A673 (cell line): Measurements from ENCODE around the gene RTN4. TPM values are rescaled to one million over a fixed set of nuclear protein-coding genes. Genes with fewer than 3 reads are reported as not detected.
"Not testable (repeated sequence)": the region's sequence is repeated elsewhere in the genome, so short reads cannot be mapped to it uniquely, and the experiment has no call there.

Experiments
- BruUV-seq: library from RNA; stranded (reverse); fragments of 400-500 nt; replicated peaks from 2 replicates; lab custom pipeline; 2021; lab: Mats Ljungman, UMichigan
- CTCF ChIA-PET: fragments of 300-600 bp; sonication (Branson Sonifier 250); formaldehyde crosslinking; loops from one replicate; lab custom pipeline; 2022; ENCODE audit warnings: antibody characterized with exemption; lab: Charles Lee
- POLR2A ChIA-PET: fragments of 300-600 bp; sonication (Branson Sonifier 250); formaldehyde crosslinking; loops from one replicate; lab custom pipeline; 2022; ENCODE audit warnings: antibody characterized with exemption; ENCODE audit not compliant: low non-redundant PET; lab: Charles Lee
- DNase-seq: peaks from one replicate; pipeline ENCODE4 v3.0.0-alpha.2; 2015; ENCODE audit warnings: low spot score
- H3K27ac ChIP-seq: fragments of 200-600 bp; sonication (generic); 2 replicates; pipeline ENCODE4 v1.5.1; 2016; ENCODE audit warnings: mixed run types, low read depth, mild to moderate bottlenecking, mixed read lengths, antibody characterized with exemption, low read length; ENCODE audit not compliant: poor library complexity, severe bottlenecking
- H3K27me3 ChIP-seq: fragments of 200-600 bp; sonication (generic); replicated peaks from 2 replicates; pipeline ENCODE4 v1.6.1; 2017; ENCODE audit warnings: mixed run types, low read depth, mild to moderate bottlenecking, mixed read lengths, antibody characterized with exemption, low read length; ENCODE audit not compliant: insufficient read depth, poor library complexity
- H3K36me3 ChIP-seq: fragments of 200-600 bp; sonication (generic); 2 replicates; pipeline ENCODE4 v1.6.1; 2016; ENCODE audit warnings: mixed run types, mild to moderate bottlenecking, mixed read lengths, antibody characterized with exemption, low read length; ENCODE audit not compliant: insufficient read depth, poor library complexity, severe bottlenecking
- H3K4me1 ChIP-seq: fragments of 200-600 bp; sonication (generic); 2 replicates; pipeline ENCODE4 v1.6.1; 2017; ENCODE audit warnings: mixed run types, mild to moderate bottlenecking, mixed read lengths, antibody characterized with exemption, low read length; ENCODE audit not compliant: insufficient read depth, poor library complexity, severe bottlenecking
- H3K4me3 ChIP-seq: fragments of 200-600 bp; sonication (generic); 2 replicates; pipeline ENCODE4 v1.5.1; 2016; ENCODE audit warnings: low read depth, mixed run types, mild to moderate bottlenecking, mixed read lengths, low read length; ENCODE audit not compliant: poor library complexity, severe bottlenecking
- H3K9me3 ChIP-seq: fragments of 200-600 bp; sonication (generic); 2 replicates; pipeline ENCODE4 v1.6.1; 2016; ENCODE audit warnings: mixed run types, low read depth, mild to moderate bottlenecking, mixed read lengths, antibody characterized with exemption, low read length; ENCODE audit not compliant: poor library complexity, severe bottlenecking
- EZH2 ChIP-seq: fragments of 200-600 bp; sonication (generic); IDR thresholded peaks from 2 replicates; pipeline ENCODE4 v1.6.1; 2017; ENCODE audit warnings: borderline replicate concordance, low read depth, mild to moderate bottlenecking, mixed read lengths, antibody characterized with exemption, low read length; ENCODE audit not compliant: poor library complexity, severe bottlenecking
- intact Hi-C: fragments of 100-400 bp; cut with micrococcal nuclease; formaldehyde crosslinking; loops from one replicate; pipeline ENCODE4 v1.10.0; 2022; ENCODE audit not compliant: unreplicated experiment
- total RNA-seq: library from RNA; stranded (reverse); gene quantifications from 2 replicates; pipeline ENCODE4 v1.2.3, GENCODE V29; 2021
- TF ChIP-seq, protein P1 (sequence below): fragments of 300-800, 200-600 bp; sonication (generic); conservative IDR thresholded peaks from 2 replicates; pipeline ENCODE4 v1.5.1; 2017; ENCODE audit warnings: low read depth, mild to moderate bottlenecking, antibody characterized with exemption, low read length, moderate library complexity, mixed read lengths

The RTN4 gene
- total RNA-seq, 1 experiment from 2014 or later: 275 TPM

- no peaks in the 10 kb centered on the region for H3K36me3 ChIP-seq
- H3K4me1 ChIP-seq: peaks cover 3% of the 10 kb centered on the region
- CTCF ChIA-PET: no interaction called here
Measured at GRCh38 chr2:55057474-55057873, 7.2 kb upstream of the RTN4 start.

DNA sequence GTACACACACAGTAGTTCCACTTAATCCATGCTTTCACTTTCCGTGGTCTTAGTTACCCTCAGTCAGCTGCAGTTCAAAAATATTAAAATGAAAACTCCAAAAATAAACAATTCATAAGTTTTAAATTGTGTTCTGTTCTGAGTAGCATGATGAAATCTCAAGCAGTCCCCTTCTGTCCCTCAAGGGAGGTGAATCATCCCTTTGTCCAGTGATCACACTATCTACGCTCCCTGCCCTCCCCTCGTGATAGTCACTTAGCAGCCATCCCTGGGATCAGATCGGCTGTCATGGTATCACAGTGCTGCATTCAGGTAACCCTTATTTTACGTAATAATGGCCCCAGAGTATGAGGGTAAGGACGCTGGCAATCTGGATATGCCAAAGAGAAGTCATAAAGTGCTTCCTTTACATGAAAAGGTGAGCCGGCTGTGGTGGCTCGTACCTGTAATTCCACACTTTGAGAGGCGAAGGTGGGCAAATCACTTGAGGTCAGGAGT is 5.8 kb upstream of the RTN4 start:
- Histone ChIP-seq H3K36me3 (no peaks in the 10 kb centered on the region), H3K4me3 (no peak overlapping the region), H3K27me3 (no peaks in the 10 kb centered on the region), H3K27ac (no peak overlapping the region), H3K4me1 (peaks cover 11% of the 10 kb centered on the region), H3K9me3 (no peaks in the 10 kb centered on the region)
- DNase-seq: no peak
- TF ChIP-seq, protein P1, sequence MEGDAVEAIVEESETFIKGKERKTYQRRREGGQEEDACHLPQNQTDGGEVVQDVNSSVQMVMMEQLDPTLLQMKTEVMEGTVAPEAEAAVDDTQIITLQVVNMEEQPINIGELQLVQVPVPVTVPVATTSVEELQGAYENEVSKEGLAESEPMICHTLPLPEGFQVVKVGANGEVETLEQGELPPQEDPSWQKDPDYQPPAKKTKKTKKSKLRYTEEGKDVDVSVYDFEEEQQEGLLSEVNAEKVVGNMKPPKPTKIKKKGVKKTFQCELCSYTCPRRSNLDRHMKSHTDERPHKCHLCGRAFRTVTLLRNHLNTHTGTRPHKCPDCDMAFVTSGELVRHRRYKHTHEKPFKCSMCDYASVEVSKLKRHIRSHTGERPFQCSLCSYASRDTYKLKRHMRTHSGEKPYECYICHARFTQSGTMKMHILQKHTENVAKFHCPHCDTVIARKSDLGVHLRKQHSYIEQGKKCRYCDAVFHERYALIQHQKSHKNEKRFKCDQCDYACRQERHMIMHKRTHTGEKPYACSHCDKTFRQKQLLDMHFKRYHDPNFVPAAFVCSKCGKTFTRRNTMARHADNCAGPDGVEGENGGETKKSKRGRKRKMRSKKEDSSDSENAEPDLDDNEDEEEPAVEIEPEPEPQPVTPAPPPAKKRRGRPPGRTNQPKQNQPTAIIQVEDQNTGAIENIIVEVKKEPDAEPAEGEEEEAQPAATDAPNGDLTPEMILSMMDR: no peak
- TF ChIP-seq EZH2: no peak
- no TSS peak for BruUV-seq
- CTCF ChIA-PET: no interaction called here
- POLR2A ChIA-PET: no interaction called here
- intact Hi-C loops: no loop called here

More at GRCh38 chr2:55057474-55057873, 7.2 kb upstream of the RTN4 start:
- BruUV-seq: no TSS peak
- Histone ChIP-seq H3K27ac (no peak overlapping the region), H3K4me3 (no peak overlapping the region), H3K27me3 (no peaks in the 10 kb centered on the region), H3K9me3 (no peaks in the 10 kb centered on the region)
- intact Hi-C loops: no loop called here
- TF ChIP-seq, protein P1: no peak
- TF ChIP-seq EZH2: no peak
- DNase-seq: no peak
- POLR2A ChIA-PET: no interaction called here

DNA sequence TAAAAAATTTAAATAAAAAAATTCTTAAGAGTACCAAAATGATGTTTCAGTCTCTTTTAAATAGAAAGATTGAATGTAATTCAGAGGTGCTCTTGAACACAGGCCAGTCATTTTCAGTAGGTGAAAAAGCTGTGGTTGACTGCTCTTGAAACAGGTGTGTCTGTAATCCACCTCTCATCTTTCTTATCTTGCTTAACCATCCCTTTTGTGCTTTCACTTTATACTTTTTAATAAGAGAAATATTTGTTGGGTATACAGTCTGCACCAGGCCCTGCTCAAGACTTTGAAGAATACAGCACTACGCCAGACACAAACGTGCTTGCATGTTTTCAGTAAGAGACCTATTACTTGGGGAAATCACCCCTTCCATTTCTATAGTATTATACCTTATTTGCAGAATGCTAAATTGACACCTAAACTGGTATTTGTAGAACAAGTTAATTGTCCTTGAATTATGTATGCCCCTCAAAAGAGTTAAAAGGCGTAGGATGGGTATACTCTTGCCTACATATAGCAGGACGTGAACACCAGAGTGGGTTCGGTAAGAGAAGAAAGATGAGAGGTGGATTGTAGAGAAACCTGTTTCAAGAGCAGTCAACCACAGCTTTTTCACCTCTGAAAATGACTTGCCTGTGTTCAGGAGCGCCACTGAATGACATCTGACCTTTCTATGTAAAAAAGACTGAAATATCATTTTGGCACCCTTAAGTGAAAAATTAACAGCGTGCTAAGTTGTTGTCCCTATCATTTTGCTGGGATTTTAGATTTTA is 4.0 kb upstream of the RTN4 start:
- TF ChIP-seq EZH2: no peak
- TF ChIP-seq, protein P1: no peak
- no peak for DNase-seq
- BruUV-seq: no TSS peak
- POLR2A ChIA-PET: no interaction called here
- Histone ChIP-seq H3K4me1 (peaks cover 11% of the 10 kb centered on the region), H3K27me3 (no peaks in the 10 kb centered on the region), H3K36me3 (no peaks in the 10 kb centered on the region), H3K9me3 (no peaks in the 10 kb centered on the region), H3K27ac (no peak overlapping the region), H3K4me3 (no peak overlapping the region)
- CTCF ChIA-PET: no interaction called here
- intact Hi-C loops: loop anchor here (5.0 kb wide), 1 partner anchor 58 kb away; no protein-coding TSS in a partner anchor

DNA sequence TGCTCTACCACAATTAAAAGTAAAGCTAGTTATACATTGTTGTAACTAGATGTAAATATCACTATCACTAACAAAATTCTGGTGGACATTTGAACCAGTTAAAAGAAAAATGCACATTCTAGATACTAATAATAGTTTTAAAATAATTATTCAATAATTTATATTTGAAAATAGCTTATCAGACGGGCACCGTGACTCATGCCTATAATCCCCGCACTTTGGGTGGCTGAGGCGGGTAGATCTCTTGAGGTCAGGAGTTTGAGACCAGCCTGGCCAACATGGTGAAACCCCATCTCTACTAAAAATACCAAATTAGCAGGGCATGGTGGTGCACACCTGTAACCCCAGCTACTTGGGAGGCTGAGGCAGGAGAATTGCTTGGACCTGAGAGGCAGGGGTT is 3.0 kb upstream of the RTN4 start:
- H3K36me3 ChIP-seq, H3K27ac ChIP-seq, POLR2A ChIA-PET, BruUV-seq, H3K4me3 ChIP-seq, CTCF ChIA-PET, H3K9me3 ChIP-seq, H3K27me3 ChIP-seq, DNase-seq: not testable (repeated sequence)
- H3K4me1 ChIP-seq: peaks cover 11% of the 10 kb centered on the region
- intact Hi-C loops: loop anchor here (5.0 kb wide), 1 partner anchor 59 kb away; no protein-coding TSS in a partner anchor
